ENCODE data around the gene KLHL22. TPM values are rescaled to one million over a fixed set of nuclear protein-coding genes. Genes with fewer than 3 reads are reported as not detected.
"Not testable (repeated sequence)": the region's sequence is repeated elsewhere in the genome, so short reads cannot be mapped to it uniquely, and the experiment has no call there.

Gene KLHL22
- total RNA-seq = 10 to 100 TPM; 27.5 to 31.7 TPM

GRCh38 chr22:20494978-20495860 lies at the start of gene KLHL22:
Gene KLHL22, minus strand, starts transcription at chr22:20495795. Its CDS starts 6,584 bp downstream, at chr22:20489211.
- peaks cover 29% of the 10 kb centered on the region for H3K4me1 Mint-ChIP-seq
- H3K27me3 Mint-ChIP-seq = no peaks in the 10 kb centered on the region
- CTCF ChIA-PET = interaction anchor here (1.0 to 2.9 kb wide), 10 partner anchors 11 to 128 kb away, joined by 3 to 13 read pairs (median 4); no protein-coding TSS in a partner anchor
- ATAC-seq (peak; percentile 44), DNase-seq (peak; percentile 58)
- H3K27ac Mint-ChIP-seq = peak within 1 kb of the TSS; percentile 75
- peaks cover 2% of the 10 kb centered on the region for H3K36me3 Mint-ChIP-seq
- H3K9me3 Mint-ChIP-seq (ENCODE audit: low read depth) = no peaks in the 10 kb centered on the region
- H3K4me3 Mint-ChIP-seq = peak within 1 kb of the TSS; percentile 85

- ATAC-seq; H3K9me3 Mint-ChIP-seq (ENCODE audit: low read depth); DNase-seq; H3K27me3 Mint-ChIP-seq; H3K4me3 Mint-ChIP-seq; H3K27ac Mint-ChIP-seq: not testable (repeated sequence)
- Mint-ChIP-seq H3K4me1 (peaks cover 55% of the 10 kb centered on the region), H3K36me3 (peaks cover 40% of the 10 kb centered on the region)
- CTCF ChIA-PET = interaction anchor here (0.7 to 17.2 kb wide), 2 partner anchors 22 to 32 kb away, joined by 3 to 406 read pairs; no protein-coding TSS in a partner anchor
These were observed 49.7 kb upstream of the KLHL22 start for GRCh38 chr22:20545318-20545634.

- Mint-ChIP-seq H3K27me3 (no peaks in the 10 kb centered on the region), H3K4me3 (no peak overlapping the region), H3K27ac (no peak overlapping the region), H3K36me3 (peaks cover 59% of the 10 kb centered on the region), H3K4me1 (peaks cover 32% of the 10 kb centered on the region), H3K9me3 (ENCODE audit: low read depth) (no peaks in the 10 kb centered on the region)
- CTCF ChIA-PET = interaction anchor here (0.7 to 17.2 kb wide), 3 partner anchors 21 to 27 kb away, joined by 3 to 406 read pairs (median 4); no protein-coding TSS in a partner anchor
- DNase-seq (no peak), ATAC-seq (no peak)
These were observed 47.1 kb upstream of the KLHL22 start for GRCh38 chr22:20542736-20543135.

GRCh38 chr22:20542055-20542454 lies 46.5 kb upstream of the KLHL22 start:
- CTCF ChIA-PET = interaction anchor here (1.1 kb wide), 1 partner anchor 22 kb away, joined by 4 read pairs; no protein-coding TSS in a partner anchor
- no peak for ATAC-seq
- Mint-ChIP-seq H3K4me3 (no peak overlapping the region), H3K4me1 (peaks cover 30% of the 10 kb centered on the region), H3K9me3 (ENCODE audit: low read depth) (no peaks in the 10 kb centered on the region), H3K36me3 (peaks cover 64% of the 10 kb centered on the region), H3K27ac (peak overlapping the region; percentile 46), H3K27me3 (no peaks in the 10 kb centered on the region)
- no peak for DNase-seq

GRCh38 chr22:20538875-20539274 lies 43.3 kb upstream of the KLHL22 start:
- H3K27ac Mint-ChIP-seq; DNase-seq; H3K9me3 Mint-ChIP-seq (ENCODE audit: low read depth); H3K27me3 Mint-ChIP-seq; ATAC-seq; CTCF ChIA-PET; H3K4me3 Mint-ChIP-seq: not testable (repeated sequence)
- Mint-ChIP-seq H3K36me3 (peaks cover 64% of the 10 kb centered on the region), H3K4me1 (peaks cover 15% of the 10 kb centered on the region)

GRCh38 chr22:20537983-20538382 lies 42.4 kb upstream of the KLHL22 start:
- Mint-ChIP-seq H3K9me3 (ENCODE audit: low read depth) (no peaks in the 10 kb centered on the region), H3K36me3 (peaks cover 62% of the 10 kb centered on the region), H3K4me3 (no peak overlapping the region), H3K27me3 (no peaks in the 10 kb centered on the region), H3K27ac (no peak overlapping the region), H3K4me1 (peaks cover 21% of the 10 kb centered on the region)
- ATAC-seq (no peak), DNase-seq (no peak)
- CTCF ChIA-PET = interaction anchor here (1.0 to 1.2 kb wide), 2 partner anchors 10 to 33 kb away, joined by 4 read pairs; no protein-coding TSS in a partner anchor

- ATAC-seq (no peak), DNase-seq (no peak)
- H3K27ac Mint-ChIP-seq = no peak overlapping the region
- H3K4me3 Mint-ChIP-seq = no peak overlapping the region
- H3K27me3 Mint-ChIP-seq = no peaks in the 10 kb centered on the region
- peaks cover 24% of the 10 kb centered on the region for H3K4me1 Mint-ChIP-seq
- H3K36me3 Mint-ChIP-seq = peaks cover 59% of the 10 kb centered on the region
- H3K9me3 Mint-ChIP-seq (ENCODE audit: low read depth) = no peaks in the 10 kb centered on the region
- CTCF ChIA-PET = interaction anchor here (1.0 to 1.2 kb wide), 2 partner anchors 10 to 34 kb away, joined by 4 read pairs; no protein-coding TSS in a partner anchor
These were observed 41.7 kb upstream of the KLHL22 start for GRCh38 chr22:20537325-20537756.

- CTCF ChIA-PET = no interaction called here
- no peak overlapping the region for H3K4me3 Mint-ChIP-seq
These were observed 41.2 kb upstream of the KLHL22 start for GRCh38 chr22:20536590-20537324.

GRCh38 chr22:20533879-20534265 lies 38.3 kb upstream of the KLHL22 start:
- no peaks in the 10 kb centered on the region for H3K9me3 Mint-ChIP-seq (ENCODE audit: low read depth)
- H3K36me3 Mint-ChIP-seq = peaks cover 46% of the 10 kb centered on the region
- ATAC-seq = no peak
- DNase-seq = no peak
- peaks cover 39% of the 10 kb centered on the region for H3K4me1 Mint-ChIP-seq
- CTCF ChIA-PET = no interaction called here
- H3K4me3 Mint-ChIP-seq = no peak overlapping the region
- H3K27ac Mint-ChIP-seq = peak overlapping the region; percentile 41
- no peaks in the 10 kb centered on the region for H3K27me3 Mint-ChIP-seq

More at GRCh38 chr22:20536590-20537324, 41.2 kb upstream of the KLHL22 start:
- no peaks in the 10 kb centered on the region for H3K27me3 Mint-ChIP-seq
- H3K36me3 Mint-ChIP-seq = peaks cover 57% of the 10 kb centered on the region
- no peak for ATAC-seq
- peaks cover 30% of the 10 kb centered on the region for H3K4me1 Mint-ChIP-seq
- DNase-seq = no peak
- no peaks in the 10 kb centered on the region for H3K9me3 Mint-ChIP-seq (ENCODE audit: low read depth)
- H3K27ac Mint-ChIP-seq = peak overlapping the region; percentile 33

GRCh38 chr22:20533095-20533878 lies 37.7 kb upstream of the KLHL22 start:
- peak overlapping the region; percentile 64 for H3K27ac Mint-ChIP-seq
- H3K27me3 Mint-ChIP-seq = no peaks in the 10 kb centered on the region
- peaks cover 42% of the 10 kb centered on the region for H3K4me1 Mint-ChIP-seq
- no peaks in the 10 kb centered on the region for H3K9me3 Mint-ChIP-seq (ENCODE audit: low read depth)
- H3K36me3 Mint-ChIP-seq = peaks cover 46% of the 10 kb centered on the region
- DNase-seq (no peak), ATAC-seq (no peak)
- H3K4me3 Mint-ChIP-seq = no peak overlapping the region
- CTCF ChIA-PET = interaction anchor here (1.1 kb wide), 1 partner anchor 31 kb away, joined by 3 read pairs; no protein-coding TSS in a partner anchor

- ATAC-seq (no peak), DNase-seq (no peak)
- Mint-ChIP-seq H3K27ac (peak overlapping the region; percentile 26), H3K36me3 (peaks cover 46% of the 10 kb centered on the region), H3K9me3 (ENCODE audit: low read depth) (no peaks in the 10 kb centered on the region), H3K4me1 (peaks cover 48% of the 10 kb centered on the region), H3K4me3 (no peak overlapping the region), H3K27me3 (no peaks in the 10 kb centered on the region)
- CTCF ChIA-PET = interaction anchor here (1.1 kb wide), 1 partner anchor 32 kb away, joined by 3 read pairs; no protein-coding TSS in a partner anchor
These were observed 36.8 kb upstream of the KLHL22 start for GRCh38 chr22:20532256-20532993.

All from activated CD8-positive, alpha-beta memory T cell treated with anti-CD3 and anti-CD28 coated beads, Interleukin-2, amount 10 ng/mL, durations not matched to agents 7 days and 5 days (primary cell).